Cardiac muscle cell (in vitro differentiated cells and primary cell): Measurements from ENCODE around the gene TMEM87A. TPM values are rescaled to one million over a fixed set of nuclear protein-coding genes. Genes with fewer than 3 reads are reported as not detected.
"Not testable (repeated sequence)": the region's sequence is repeated elsewhere in the genome, so short reads cannot be mapped to it uniquely, and the experiment has no call there.

Experiments
- DNase-seq, 2 donors: peaks; one replicate each; pipeline versions ENCODE4 v3.0.0 to v3.0.0-alpha.2; 2010 to 2017; ENCODE audit warnings: low read depth in 1 of 2, low spot score in 1 of 2
- H3K27ac ChIP-seq: fragments of 200-600 bp; sonication (generic); 2 replicates; pipeline ENCODE4 v1.5.1; 2016
- H3K27me3 ChIP-seq: fragments of 200-600 bp; sonication (generic); 2 replicates; pipeline ENCODE4 v1.6.0; 2016; ENCODE audit warnings: control low read depth
- H3K36me3 ChIP-seq: fragments of 200-600 bp; sonication (generic); 2 replicates; pipeline ENCODE4 v1.5.1; 2016; ENCODE audit warnings: control low read depth
- H3K4me1 ChIP-seq: fragments of 200-600 bp; sonication (generic); 2 replicates; pipeline ENCODE4 v1.8.1; 2017; ENCODE audit warnings: low read depth, mild to moderate bottlenecking, mixed run types
- H3K4me3 ChIP-seq: fragments of 200-600 bp; sonication (generic); 2 replicates; pipeline ENCODE4 v1.5.1; 2016; ENCODE audit warnings: mild to moderate bottlenecking
- H3K9me3 ChIP-seq: fragments of 200-600 bp; sonication (generic); 2 replicates; pipeline ENCODE4 v1.5.1; 2017; ENCODE audit warnings: low read depth, mild to moderate bottlenecking, control low read depth
- CTCF ChIP-seq: IDR thresholded peaks from 2 replicates; pipeline ENCODE4 v1.5.1; 2012; ENCODE audit warnings: low read depth, mild to moderate bottlenecking, low read length
- polyA plus RNA-seq: library from polyadenylated mRNA; unstranded; fragments of >200 nt; fragmentation: Nextera tagmentation; extraction: Ambion mirVana; gene quantifications from 2 replicates; pipeline ENCODE4 v1.2.1, GENCODE V29; 2016
- total RNA-seq: library from RNA; depleted of rRNA; stranded (reverse); fragments of >200 nt; gene quantifications from 2 replicates; pipeline ENCODE4 v1.2.3, GENCODE V29; 2016

TMEM87A gene
- total and polyA plus RNA-seq, 2 experiments from 2014 or later = 43.5 to 59.2 TPM

DNA sequence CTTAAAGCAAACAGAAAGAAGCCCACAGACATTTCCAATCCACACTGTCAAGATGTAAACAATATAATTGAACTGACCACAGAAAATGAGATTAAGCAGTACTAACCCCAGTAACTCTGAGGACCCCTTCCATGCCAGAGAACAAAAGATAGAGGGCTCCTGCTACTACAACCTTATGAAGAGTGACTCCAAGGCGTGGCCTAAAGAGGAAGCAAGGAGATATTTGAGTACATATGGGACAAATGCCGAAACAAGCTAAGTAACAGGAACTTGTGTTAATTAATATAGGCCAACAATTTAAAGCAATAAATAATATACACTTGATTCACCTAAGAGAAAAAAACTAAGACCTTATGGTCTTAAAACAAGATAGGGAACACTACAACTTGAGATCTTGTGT is 40.1 kb downstream of the TMEM87A start:
- no peaks in the 10 kb centered on the region for H3K9me3 ChIP-seq
- DNase-seq = no peak
- H3K4me3 ChIP-seq = no peak overlapping the region
- no peaks in the 10 kb centered on the region for H3K4me1 ChIP-seq
- no peaks in the 10 kb centered on the region for H3K27me3 ChIP-seq
- no peak for TF ChIP-seq CTCF
- peaks cover 62% of the 10 kb centered on the region for H3K36me3 ChIP-seq
- H3K27ac ChIP-seq = no peak overlapping the region

- no peak for TF ChIP-seq CTCF
- Histone ChIP-seq H3K4me3 (no peak overlapping the region), H3K4me1 (no peaks in the 10 kb centered on the region), H3K9me3 (no peaks in the 10 kb centered on the region), H3K36me3 (peaks cover 62% of the 10 kb centered on the region), H3K27me3 (no peaks in the 10 kb centered on the region), H3K27ac (no peak overlapping the region)
- DNase-seq = no peak
Measured at GRCh38 chr15:42232606-42233005, 40.6 kb downstream of the TMEM87A start.

- Histone ChIP-seq H3K36me3 (peaks cover 63% of the 10 kb centered on the region), H3K4me3 (no peak overlapping the region), H3K27ac (peak overlapping the region; percentile 15), H3K9me3 (no peaks in the 10 kb centered on the region), H3K27me3 (no peaks in the 10 kb centered on the region), H3K4me1 (no peaks in the 10 kb centered on the region)
- no peak for DNase-seq
- TF ChIP-seq CTCF = no peak
Measured at GRCh38 chr15:42231088-42231487, 42.1 kb downstream of the TMEM87A start.

DNA sequence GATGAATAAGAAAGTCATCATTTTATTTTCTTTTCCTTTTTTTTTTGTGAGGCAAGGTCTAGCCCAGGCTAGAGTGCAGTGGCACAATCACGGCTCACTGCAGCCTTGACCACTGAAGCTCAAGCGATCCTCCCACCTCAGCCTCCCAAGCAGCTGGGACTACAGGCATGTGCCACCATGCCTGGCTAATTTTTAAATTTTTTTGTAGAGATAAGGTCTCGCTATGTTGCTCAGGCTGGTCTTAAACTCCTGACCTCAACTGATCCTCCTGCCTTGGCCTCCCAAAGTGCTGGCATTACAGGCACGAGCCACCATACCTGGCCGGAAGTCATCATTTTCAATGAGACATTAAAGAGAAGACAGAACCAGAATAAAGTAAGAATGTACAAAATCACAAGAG is 44.3 kb downstream of the TMEM87A start:
- H3K36me3 ChIP-seq = peaks cover 72% of the 10 kb centered on the region
- not testable (repeated sequence) for H3K9me3 ChIP-seq, H3K4me3 ChIP-seq, H3K27ac ChIP-seq, H3K27me3 ChIP-seq, DNase-seq, H3K4me1 ChIP-seq

DNA sequence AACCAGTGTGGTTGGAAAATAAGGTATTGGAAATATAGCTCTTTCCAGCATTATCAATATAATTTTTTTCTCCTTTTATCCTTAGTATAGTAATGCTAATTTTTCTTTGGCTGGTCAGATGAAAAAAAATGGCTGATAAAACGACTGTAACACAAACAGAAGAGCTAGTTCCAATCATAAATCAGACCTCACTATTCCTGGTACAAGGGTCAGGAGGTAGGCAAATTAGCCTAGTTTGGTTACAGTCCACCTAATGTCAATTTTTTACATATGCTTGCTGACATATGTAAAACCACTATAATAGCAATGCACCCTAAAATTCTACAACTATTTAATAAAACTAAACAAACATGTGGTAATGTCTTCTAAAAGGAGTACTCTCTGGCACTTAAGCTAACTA is 45.2 kb downstream of the TMEM87A start:
- H3K36me3 ChIP-seq = peaks cover 74% of the 10 kb centered on the region
- H3K4me3 ChIP-seq = no peak overlapping the region
- no peak for DNase-seq
- no peaks in the 10 kb centered on the region for H3K9me3 ChIP-seq
- H3K27me3 ChIP-seq = no peaks in the 10 kb centered on the region
- no peaks in the 10 kb centered on the region for H3K4me1 ChIP-seq
- peak overlapping the region; percentile 12 for H3K27ac ChIP-seq
- no peak for TF ChIP-seq CTCF

- DNase-seq = no peak
- no peaks in the 10 kb centered on the region for H3K4me1 ChIP-seq
- H3K36me3 ChIP-seq = peaks cover 78% of the 10 kb centered on the region
- H3K9me3 ChIP-seq = no peaks in the 10 kb centered on the region
- no peak for TF ChIP-seq CTCF
- no peak overlapping the region for H3K4me3 ChIP-seq
- H3K27ac ChIP-seq = no peak overlapping the region
- H3K27me3 ChIP-seq = no peaks in the 10 kb centered on the region
Measured at GRCh38 chr15:42226648-42227047, 46.6 kb downstream of the TMEM87A start.
